Cardiac muscle cell (in vitro differentiated cells and primary cell): ENCODE measurements around the gene LRR1. TPM values are rescaled to one million over a fixed set of nuclear protein-coding genes. Genes with fewer than 3 reads are reported as not detected.

ENCODE experiments used
- DNase-seq, 2 donors: peaks; one replicate each; pipeline versions ENCODE4 v3.0.0 to v3.0.0-alpha.2; 2010 to 2017; ENCODE audit warnings: low read depth in 1 of 2, low spot score in 1 of 2
- H3K27ac ChIP-seq: fragments of 200-600 bp; sonication (generic); 2 replicates; pipeline ENCODE4 v1.5.1; 2016
- H3K27me3 ChIP-seq: fragments of 200-600 bp; sonication (generic); 2 replicates; pipeline ENCODE4 v1.6.0; 2016; ENCODE audit warnings: control low read depth
- H3K36me3 ChIP-seq: fragments of 200-600 bp; sonication (generic); 2 replicates; pipeline ENCODE4 v1.5.1; 2016; ENCODE audit warnings: control low read depth
- H3K4me1 ChIP-seq: fragments of 200-600 bp; sonication (generic); 2 replicates; pipeline ENCODE4 v1.8.1; 2017; ENCODE audit warnings: low read depth, mild to moderate bottlenecking, mixed run types
- H3K4me3 ChIP-seq: fragments of 200-600 bp; sonication (generic); 2 replicates; pipeline ENCODE4 v1.5.1; 2016; ENCODE audit warnings: mild to moderate bottlenecking
- H3K9me3 ChIP-seq: fragments of 200-600 bp; sonication (generic); 2 replicates; pipeline ENCODE4 v1.5.1; 2017; ENCODE audit warnings: low read depth, mild to moderate bottlenecking, control low read depth
- CTCF ChIP-seq: IDR thresholded peaks from 2 replicates; pipeline ENCODE4 v1.5.1; 2012; ENCODE audit warnings: low read depth, mild to moderate bottlenecking, low read length
- polyA plus RNA-seq: library from polyadenylated mRNA; unstranded; fragments of >200 nt; fragmentation: Nextera tagmentation; extraction: Ambion mirVana; gene quantifications from 2 replicates; pipeline ENCODE4 v1.2.1, GENCODE V29; 2016
- total RNA-seq: library from RNA; depleted of rRNA; stranded (reverse); fragments of >200 nt; gene quantifications from 2 replicates; pipeline ENCODE4 v1.2.3, GENCODE V29; 2016

Gene LRR1
- total and polyA plus RNA-seq, 2 experiments from 2014 or later = 11.2 to 22.8 TPM

- Histone ChIP-seq H3K27ac (no peak overlapping the region), H3K27me3 (no peaks in the 10 kb centered on the region), H3K9me3 (no peaks in the 10 kb centered on the region), H3K4me1 (peaks cover 19% of the 10 kb centered on the region), H3K4me3 (no peak overlapping the region), H3K36me3 (peaks cover 6% of the 10 kb centered on the region)
- no peak for TF ChIP-seq CTCF
- no peak for DNase-seq
Measured at GRCh38 chr14:49623941-49624839, 25.4 kb downstream of the LRR1 start.

GRCh38 chr14:49633640-49634546 lies 35.2 kb downstream of the LRR1 start:
- H3K27me3 ChIP-seq = no peaks in the 10 kb centered on the region
- peak overlapping the region; percentile 66 for H3K4me3 ChIP-seq
- no peaks in the 10 kb centered on the region for H3K9me3 ChIP-seq
- H3K4me1 ChIP-seq = peaks cover 9% of the 10 kb centered on the region
- peak; percentile 72 for TF ChIP-seq CTCF
- peaks cover 3% of the 10 kb centered on the region for H3K36me3 ChIP-seq
- peak overlapping the region; percentile 84 for H3K27ac ChIP-seq
- peak; percentile 96 to 97 for DNase-seq

GRCh38 chr14:49634547-49635334 lies 36.0 kb downstream of the LRR1 start, which contains the start of gene DNAAF2:
Gene DNAAF2 (minus strand): TSS chr14:49635244. CDS start chr14:49635149, 95 bp downstream.
- peaks cover 3% of the 10 kb centered on the region for H3K36me3 ChIP-seq
- peak within 1 kb of the TSS; percentile 66 for H3K4me3 ChIP-seq
- peak; percentile 79 to 80 for DNase-seq
- H3K27ac ChIP-seq = peak within 1 kb of the TSS; percentile 84
- no peak for TF ChIP-seq CTCF
- H3K27me3 ChIP-seq = no peaks in the 10 kb centered on the region
- no peaks in the 10 kb centered on the region for H3K9me3 ChIP-seq
- peaks cover 9% of the 10 kb centered on the region for H3K4me1 ChIP-seq

- peak in 1 of 2 donors; percentile 68 for DNase-seq
- no peak overlapping the region for H3K4me3 ChIP-seq
- H3K4me1 ChIP-seq = peaks cover 8% of the 10 kb centered on the region
- TF ChIP-seq CTCF = no peak
- H3K27me3 ChIP-seq = no peaks in the 10 kb centered on the region
- H3K9me3 ChIP-seq = no peaks in the 10 kb centered on the region
- peaks cover 3% of the 10 kb centered on the region for H3K36me3 ChIP-seq
- H3K27ac ChIP-seq = peak overlapping the region; percentile 50
Measured at GRCh38 chr14:49636866-49637265, 38.1 kb downstream of the LRR1 start.
